Measurements from ENCODE around the gene ABO. TPM values are rescaled to one million over a fixed set of nuclear protein-coding genes. Genes with fewer than 3 reads are reported as not detected.

Gene ABO
- total and polyA plus RNA-seq, 4 donors = 0.08 to 0.75 (median 0.10) TPM; not detected in 1

- H3K9me3 ChIP-seq (ENCODE audit: control insufficient read depth in 4 of 4, low read length in 3 of 4) = no peaks in the 10 kb centered on the region
- no peak for DNase-seq (ENCODE audit: low spot score)
- H3K4me3 ChIP-seq (ENCODE audit: low read depth in 1 of 3, low read length in 3 of 3) = no peak overlapping the region
- H3K27me3 ChIP-seq (ENCODE audit: control insufficient read depth in 4 of 4, insufficient read depth in 4 of 4, low read length in 3 of 4) = no peaks in the 10 kb centered on the region
- no peak overlapping the region for H3K9ac ChIP-seq (ENCODE audit: low read depth in 1 of 2, low read length in 2 of 2)
- 75% methylated on average over 2 of the region's 2 CpGs for WGBS
- no peaks in the 10 kb centered on the region for H3K36me3 ChIP-seq (ENCODE audit: control insufficient read depth in 4 of 4, insufficient read depth in 3 of 4, low read depth in 1 of 4, low read length in 3 of 4)
- no peaks in the 10 kb centered on the region for H3K4me1 ChIP-seq (ENCODE audit: control insufficient read depth in 4 of 4, insufficient read depth in 4 of 4, low read length in 3 of 4)
- no peak overlapping the region for H3K27ac ChIP-seq (ENCODE audit: low read depth in 1 of 2, low read length in 2 of 2)
- TF ChIP-seq RXRA (IDR thresholded peaks at IDR 0.05) (no peak), JUND (IDR thresholded peaks at IDR 0.05) (no peak), YY1 (IDR thresholded peaks at IDR 0.05) (no peak), RAD21 (IDR thresholded peaks at IDR 0.05) (no peak), FOXA2 (IDR thresholded peaks at IDR 0.05) (no peak), HNF4G (IDR thresholded peaks at IDR 0.05) (no peak), EGR1 (IDR thresholded peaks at IDR 0.05; ENCODE audit: low read depth in 2 of 2) (no peak), HNF4A (conservative IDR thresholded peaks at IDR 0.05) (no peak), TAF1 (conservative IDR thresholded peaks at IDR 0.05) (no peak), NR2F2 (IDR thresholded peaks at IDR 0.05) (no peak), MAX (IDR thresholded peaks at IDR 0.05) (no peak), SP1 (IDR thresholded peaks at IDR 0.05) (no peak), FOXA1 (IDR thresholded peaks at IDR 0.05) (no peak)
- TF ChIP-seq, protein P1, sequence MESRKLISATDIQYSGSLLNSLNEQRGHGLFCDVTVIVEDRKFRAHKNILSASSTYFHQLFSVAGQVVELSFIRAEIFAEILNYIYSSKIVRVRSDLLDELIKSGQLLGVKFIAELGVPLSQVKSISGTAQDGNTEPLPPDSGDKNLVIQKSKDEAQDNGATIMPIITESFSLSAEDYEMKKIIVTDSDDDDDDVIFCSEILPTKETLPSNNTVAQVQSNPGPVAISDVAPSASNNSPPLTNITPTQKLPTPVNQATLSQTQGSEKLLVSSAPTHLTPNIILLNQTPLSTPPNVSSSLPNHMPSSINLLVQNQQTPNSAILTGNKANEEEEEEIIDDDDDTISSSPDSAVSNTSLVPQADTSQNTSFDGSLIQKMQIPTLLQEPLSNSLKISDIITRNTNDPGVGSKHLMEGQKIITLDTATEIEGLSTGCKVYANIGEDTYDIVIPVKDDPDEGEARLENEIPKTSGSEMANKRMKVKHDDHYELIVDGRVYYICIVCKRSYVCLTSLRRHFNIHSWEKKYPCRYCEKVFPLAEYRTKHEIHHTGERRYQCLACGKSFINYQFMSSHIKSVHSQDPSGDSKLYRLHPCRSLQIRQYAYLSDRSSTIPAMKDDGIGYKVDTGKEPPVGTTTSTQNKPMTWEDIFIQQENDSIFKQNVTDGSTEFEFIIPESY (IDR thresholded peaks at IDR 0.05) = no peak
- TF ChIP-seq, protein P2, sequence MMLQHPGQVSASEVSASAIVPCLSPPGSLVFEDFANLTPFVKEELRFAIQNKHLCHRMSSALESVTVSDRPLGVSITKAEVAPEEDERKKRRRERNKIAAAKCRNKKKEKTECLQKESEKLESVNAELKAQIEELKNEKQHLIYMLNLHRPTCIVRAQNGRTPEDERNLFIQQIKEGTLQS (IDR thresholded peaks at IDR 0.05) = no peak
- TF ChIP-seq, protein P3, sequence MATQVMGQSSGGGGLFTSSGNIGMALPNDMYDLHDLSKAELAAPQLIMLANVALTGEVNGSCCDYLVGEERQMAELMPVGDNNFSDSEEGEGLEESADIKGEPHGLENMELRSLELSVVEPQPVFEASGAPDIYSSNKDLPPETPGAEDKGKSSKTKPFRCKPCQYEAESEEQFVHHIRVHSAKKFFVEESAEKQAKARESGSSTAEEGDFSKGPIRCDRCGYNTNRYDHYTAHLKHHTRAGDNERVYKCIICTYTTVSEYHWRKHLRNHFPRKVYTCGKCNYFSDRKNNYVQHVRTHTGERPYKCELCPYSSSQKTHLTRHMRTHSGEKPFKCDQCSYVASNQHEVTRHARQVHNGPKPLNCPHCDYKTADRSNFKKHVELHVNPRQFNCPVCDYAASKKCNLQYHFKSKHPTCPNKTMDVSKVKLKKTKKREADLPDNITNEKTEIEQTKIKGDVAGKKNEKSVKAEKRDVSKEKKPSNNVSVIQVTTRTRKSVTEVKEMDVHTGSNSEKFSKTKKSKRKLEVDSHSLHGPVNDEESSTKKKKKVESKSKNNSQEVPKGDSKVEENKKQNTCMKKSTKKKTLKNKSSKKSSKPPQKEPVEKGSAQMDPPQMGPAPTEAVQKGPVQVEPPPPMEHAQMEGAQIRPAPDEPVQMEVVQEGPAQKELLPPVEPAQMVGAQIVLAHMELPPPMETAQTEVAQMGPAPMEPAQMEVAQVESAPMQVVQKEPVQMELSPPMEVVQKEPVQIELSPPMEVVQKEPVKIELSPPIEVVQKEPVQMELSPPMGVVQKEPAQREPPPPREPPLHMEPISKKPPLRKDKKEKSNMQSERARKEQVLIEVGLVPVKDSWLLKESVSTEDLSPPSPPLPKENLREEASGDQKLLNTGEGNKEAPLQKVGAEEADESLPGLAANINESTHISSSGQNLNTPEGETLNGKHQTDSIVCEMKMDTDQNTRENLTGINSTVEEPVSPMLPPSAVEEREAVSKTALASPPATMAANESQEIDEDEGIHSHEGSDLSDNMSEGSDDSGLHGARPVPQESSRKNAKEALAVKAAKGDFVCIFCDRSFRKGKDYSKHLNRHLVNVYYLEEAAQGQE (IDR thresholded peaks at IDR 0.05) = no peak
Measured at GRCh38 chr9:133315997-133316396, 41.0 kb upstream of the ABO start.

GRCh38 chr9:133309608-133310007 lies 34.6 kb upstream of the ABO start:
- TF ChIP-seq TAF1 (conservative IDR thresholded peaks at IDR 0.05) (no peak), FOXA2 (IDR thresholded peaks at IDR 0.05) (no peak), CTCF (IDR thresholded peaks at IDR 0.05; ENCODE audit: low read depth, low read length, missing input control) (no peak), HNF4A (conservative IDR thresholded peaks at IDR 0.05) (no peak), JUND (IDR thresholded peaks at IDR 0.05) (no peak), HNF4G (IDR thresholded peaks at IDR 0.05) (no peak), RAD21 (IDR thresholded peaks at IDR 0.05) (no peak), RXRA (IDR thresholded peaks at IDR 0.05) (no peak), SP1 (IDR thresholded peaks at IDR 0.05) (no peak), EGR1 (IDR thresholded peaks at IDR 0.05; ENCODE audit: low read depth in 2 of 2) (no peak), NR2F2 (IDR thresholded peaks at IDR 0.05) (no peak), YY1 (IDR thresholded peaks at IDR 0.05) (no peak), GABPA (IDR thresholded peaks at IDR 0.05 in 1 of 2, conservative IDR thresholded peaks at IDR 0.05 in 1 of 2) (no peak), FOXA1 (IDR thresholded peaks at IDR 0.05) (no peak)
- TF ChIP-seq, protein P3 (IDR thresholded peaks at IDR 0.05) = no peak
- TF ChIP-seq, protein P1 (IDR thresholded peaks at IDR 0.05) = no peak
- WGBS = 78% methylated on average over 6 of the region's 6 CpGs
- H3K27me3 ChIP-seq (ENCODE audit: control insufficient read depth in 4 of 4, insufficient read depth in 4 of 4, low read length in 3 of 4) = no peaks in the 10 kb centered on the region
- H3K9me3 ChIP-seq (ENCODE audit: control insufficient read depth in 4 of 4, low read length in 3 of 4) = no peaks in the 10 kb centered on the region
- DNase-seq (ENCODE audit: low spot score) = no peak
- no peaks in the 10 kb centered on the region for H3K36me3 ChIP-seq (ENCODE audit: control insufficient read depth in 4 of 4, insufficient read depth in 3 of 4, low read depth in 1 of 4, low read length in 3 of 4)
- H3K4me3 ChIP-seq (ENCODE audit: low read depth in 1 of 3, low read length in 3 of 3) = no peak overlapping the region
- no peaks in the 10 kb centered on the region for H3K4me1 ChIP-seq (ENCODE audit: control insufficient read depth in 4 of 4, insufficient read depth in 4 of 4, low read length in 3 of 4)
- no peak overlapping the region for H3K27ac ChIP-seq (ENCODE audit: low read depth in 1 of 2, low read length in 2 of 2)
- no peak overlapping the region for H3K9ac ChIP-seq (ENCODE audit: low read depth in 1 of 2, low read length in 2 of 2)
